Right lobe of liver (tissue), 6 donors: ENCODE measurements around the gene ZDHHC14. TPM values are rescaled to one million over a fixed set of nuclear protein-coding genes. Genes with fewer than 3 reads are reported as not detected.

Source experiments
- ATAC-seq, 4 donors: fragments of 200-7000 bp; cut with Tn5 transposase; one replicate each; pipeline ENCODE4 v1.9.1; 2020; ENCODE audit warnings: mild to moderate bottlenecking in 4 of 4, moderate library complexity in 4 of 4
- DNase-seq, 3 donors: peaks; one replicate each; pipeline ENCODE4 v3.0.0-alpha.2; 2020
- H3K27ac ChIP-seq, 3 donors: fragments of 200-600 bp; one replicate each; pipeline ENCODE4 v1.8.0; 2022
- H3K27me3 ChIP-seq, 2 donors: fragments of 200-600 bp; one replicate each; pipeline ENCODE4 v1.8.0; 2022
- H3K36me3 ChIP-seq, 4 donors: fragments of 200-600 bp; sonication (generic) in 1 of 4; one replicate each; pipeline versions ENCODE4 v1.5.1 to v1.8.0; 2017 to 2022; ENCODE audit warnings: control low read depth in 1 of 4
- H3K4me1 ChIP-seq, 4 donors: fragments of 200-600 bp; sonication (generic) in 1 of 4; one replicate each; pipeline versions ENCODE4 v1.5.1 to v1.8.0; 2017 to 2022; ENCODE audit warnings: control low read depth in 1 of 4
- H3K4me3 ChIP-seq, 3 donors: fragments of 200-600 bp; one replicate each; pipeline ENCODE4 v1.8.0; 2022
- H3K9me3 ChIP-seq, 4 donors: fragments of 200-600 bp; sonication (generic) in 1 of 4; one replicate each; pipeline versions ENCODE4 v1.5.1 to v1.8.0; 2017 to 2022; ENCODE audit warnings: control low read depth in 1 of 4
- CTCF ChIP-seq, 4 donors: fragments of 200-600 bp in 3 of 4; fragments of 450-650 bp in 1 of 4; IDR thresholded peaks; one replicate each; pipeline versions ENCODE4 v1.5.1 to v1.8.0; 2016 to 2022; ENCODE audit warnings: antibody characterized with exemption in 4 of 4, mild to moderate bottlenecking in 2 of 4
- POLR2A ChIP-seq: fragments of 450-650 bp; IDR thresholded peaks from one replicate; pipeline ENCODE4 v1.6.1; 2017; ENCODE audit warnings: antibody characterized with exemption, mild to moderate bottlenecking
- WGBS: methylation state at CpG from one replicate; pipeline ENCODE4 v1.1.6; 2018; ENCODE audit warnings: low coverage, low lambda C conversion rate; ENCODE audit not compliant: insufficient coverage; ENCODE audit errors: missing lambda C conversion rate; 5-methylcytosine and 5-hydroxymethylcytosine counted together
- intact Hi-C, 2 donors: fragments of 100-400 bp; cut with DNase I; formaldehyde crosslinking; loops; one replicate each; pipeline versions ENCODE4 v1.11.2 to v1.14.1; 2022
- long read RNA-seq: library from polyadenylated mRNA; unstranded; transcript quantifications from one replicate; pipeline ENCODE4 v2.0.0, GENCODE V29; 2019
- total RNA-seq, 6 experiments: library from RNA; depleted of rRNA in 2 of 6; stranded (reverse); fragments of >200 nt in 2 of 6; fragmentation: NEBNext Ultra II Directional in 3 of 6; extraction: Animal tissue kit (Norgen Biotek cat#: 25700) in 3 of 6; gene quantifications; one replicate each; pipeline versions ENCODE4 v1.1.0 to v1.2.4, GENCODE V29; 2016 to 2023
- donor health status: DM: no; HTN: yes; CAD: no.
- donor health status: DM: no; HTN: no; CAD: no.
- donor health status: DM: no; HTN: no; CAD: no.
- donor health status: DM: no; HTN: yes; CAD: no.
- donor health status: DM: no; HTN: yes; CAD: no.

ZDHHC14 gene
- total RNA-seq: 10 to 100 TPM in 4 of 6 experiments, 1 to 10 TPM in 2; 7.3 to 13.0 (median 10.3) TPM
- long read RNA-seq, partial matches to known transcripts: 1 of 2 reads
- long read RNA-seq, other reads (novel, unspliced or antisense): 1 of 2 reads

DNA sequence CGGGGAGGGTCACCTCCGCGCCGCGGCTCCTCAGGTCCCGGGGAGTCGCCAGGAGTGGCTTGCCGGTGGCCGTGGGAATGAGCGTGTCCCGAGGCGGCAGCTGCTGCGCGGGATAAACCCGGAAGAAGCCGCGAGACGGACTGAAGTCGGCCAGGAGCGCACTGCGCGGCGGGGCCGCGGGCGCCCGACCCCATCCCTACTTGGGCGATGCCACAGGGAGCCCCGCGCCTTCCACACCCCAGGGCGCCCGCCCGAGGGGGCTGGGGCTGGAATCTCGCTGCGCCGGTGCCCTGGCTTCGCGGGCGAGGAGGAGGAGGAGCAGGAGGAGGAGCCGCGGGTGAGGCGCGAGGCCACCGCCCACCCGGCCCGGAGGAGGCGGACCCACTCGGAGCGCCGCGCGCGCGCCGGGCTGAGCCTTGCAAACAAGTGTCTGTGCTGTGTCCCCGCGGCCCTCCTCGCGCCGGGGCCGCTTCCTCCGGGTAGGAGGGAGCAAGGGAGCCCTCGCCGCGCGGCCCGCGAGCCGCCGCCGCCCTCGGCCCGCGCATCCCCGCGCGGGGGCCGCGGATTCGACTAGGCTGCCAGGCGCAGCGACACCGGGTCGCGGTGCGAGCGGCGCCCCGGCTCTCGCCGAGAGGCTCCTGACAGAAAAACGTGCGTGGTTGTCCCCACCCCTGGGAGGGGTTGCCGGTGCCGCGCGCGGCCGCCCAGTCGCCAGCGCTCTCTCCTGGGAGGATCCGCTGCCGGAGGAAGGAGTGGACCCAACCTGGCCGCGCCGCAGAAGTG is at the start of gene ZDHHC14:
ZDHHC14 (plus strand) TSS at position 412 of the 783 bp plus-strand sequence.
- no peak for TF ChIP-seq CTCF (IDR thresholded peaks at IDR 0.05)
- TF ChIP-seq POLR2A: peak; percentile 91
- H3K4me3 ChIP-seq: peak within 1 kb of the TSS; percentile 94 to 100 (median 95)
- H3K27me3 ChIP-seq: no peaks in the 10 kb centered on the region
- ATAC-seq (peak; percentile 87 to 93 (median 90)), DNase-seq (peak; percentile 95)
- H3K36me3 ChIP-seq: no peaks in the 10 kb centered on the region
- intact Hi-C loops: no loop called here
- H3K9me3 ChIP-seq: no peaks in the 10 kb centered on the region
- 0% methylated on average over 17 of the region's 106 CpGs for WGBS
- H3K27ac ChIP-seq: peak within 1 kb of the TSS; percentile 70 to 86 (median 79)
- H3K4me1 ChIP-seq: peaks cover 0 to 13% (median 6%) of the 10 kb centered on the region in 4 donors

- TF ChIP-seq CTCF (IDR thresholded peaks at IDR 0.05): no peak
- TF ChIP-seq POLR2A: no peak
- Histone ChIP-seq H3K9me3 (no peaks in the 10 kb centered on the region), H3K4me3 (no peak overlapping the region), H3K4me1 (no peaks in the 10 kb centered on the region), H3K36me3 (no peaks in the 10 kb centered on the region), H3K27me3 (no peaks in the 10 kb centered on the region), H3K27ac (no peak overlapping the region)
- DNase-seq (no peak), ATAC-seq (no peak)
- 53% methylated on average over 2 of the region's 7 CpGs for WGBS
- intact Hi-C loops: loop anchor here in 1 of 2 donors (10.0 kb wide), 2 partner anchors 272 to 332 kb away; no protein-coding TSS in a partner anchor
These were observed 48.2 kb upstream of the ZDHHC14 start for GRCh38 chr6:157332813-157333212.

GRCh38 chr6:157333537-157333936 is 47.5 kb upstream of the ZDHHC14 start:
- Histone ChIP-seq H3K4me1 (no peaks in the 10 kb centered on the region), H3K27me3 (no peaks in the 10 kb centered on the region), H3K9me3 (no peaks in the 10 kb centered on the region), H3K4me3 (no peak overlapping the region), H3K27ac (no peak overlapping the region), H3K36me3 (no peaks in the 10 kb centered on the region)
- no peak for ATAC-seq
- TF ChIP-seq CTCF (IDR thresholded peaks at IDR 0.05): no peak
- no peak for TF ChIP-seq POLR2A
- WGBS: 93% methylated on average over 4 of the region's 4 CpGs
- DNase-seq: no peak
- intact Hi-C loops: loop anchor here in 1 of 2 donors (10.0 kb wide), 2 partner anchors 271 to 331 kb away; no protein-coding TSS in a partner anchor

- no peak overlapping the region for H3K27ac ChIP-seq
- H3K4me3 ChIP-seq: no peak overlapping the region
- no peaks in the 10 kb centered on the region for H3K36me3 ChIP-seq
- no peaks in the 10 kb centered on the region for H3K9me3 ChIP-seq
- no peak for ATAC-seq
- no peak for TF ChIP-seq CTCF (IDR thresholded peaks at IDR 0.05)
- no peak for TF ChIP-seq POLR2A
- H3K27me3 ChIP-seq: no peaks in the 10 kb centered on the region
- DNase-seq: no peak
- WGBS: 77% methylated on average over 3 of the region's 3 CpGs
- no peaks in the 10 kb centered on the region for H3K4me1 ChIP-seq
- intact Hi-C loops: loop anchor here in 1 of 2 donors (10.0 kb wide), 2 partner anchors 271 to 331 kb away; no protein-coding TSS in a partner anchor
These were observed 47.0 kb upstream of the ZDHHC14 start for GRCh38 chr6:157333956-157334355.
